Stimulated activated CD4-positive, alpha-beta T cell treated with anti-CD3 and anti-CD28 coated beads, Interleukin-4, amount 100 ng/mL, for 4 hours (primary cell): Measurements from ENCODE around the gene HSPA4.

Experiments used
- DNase-seq, 2 experiments: peaks; one replicate each; pipeline ENCODE4 v3.0.0-alpha.2; 2020

The HSPA4 gene

DNA sequence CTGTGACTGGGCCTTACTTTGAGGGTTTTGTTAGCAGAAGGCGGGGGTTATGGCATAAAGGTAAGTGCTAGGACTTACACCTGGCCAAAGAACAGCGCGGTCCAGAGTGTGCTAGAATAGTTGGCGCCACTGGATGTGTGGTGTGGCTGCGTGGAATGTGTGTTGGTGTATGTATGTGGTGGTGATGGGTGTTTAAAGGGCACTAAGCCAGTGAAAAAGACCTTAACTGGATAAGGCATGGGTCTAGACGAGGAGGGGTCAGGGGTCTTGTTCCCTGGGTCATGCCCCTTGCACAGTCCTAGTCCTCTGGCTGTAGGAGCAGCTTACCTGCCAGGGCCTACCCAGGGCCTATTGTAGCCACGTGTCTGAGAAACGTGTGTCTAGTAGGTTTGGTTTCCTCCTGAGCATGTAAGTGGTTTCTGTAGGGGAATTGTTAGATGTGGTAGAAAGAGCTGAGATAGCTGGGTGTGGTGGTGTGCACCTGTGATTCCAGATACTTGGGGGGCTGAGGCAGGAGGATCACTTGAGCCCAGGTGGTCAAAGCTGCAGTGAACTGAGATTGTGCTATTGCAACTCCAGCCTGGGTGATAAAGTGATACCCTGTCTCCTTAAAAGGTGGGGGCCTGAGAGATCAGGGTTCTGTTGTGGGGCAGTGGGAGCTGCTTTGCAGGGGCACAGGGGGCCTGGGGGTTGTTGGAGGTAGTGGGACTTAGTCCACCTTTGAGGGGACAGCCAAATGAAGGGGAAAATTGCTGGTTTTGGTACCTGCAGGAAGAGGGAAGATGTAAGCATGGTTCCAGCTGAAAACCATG is 55.2 kb downstream of the HSPA4 start:
- no peak for DNase-seq

DNA sequence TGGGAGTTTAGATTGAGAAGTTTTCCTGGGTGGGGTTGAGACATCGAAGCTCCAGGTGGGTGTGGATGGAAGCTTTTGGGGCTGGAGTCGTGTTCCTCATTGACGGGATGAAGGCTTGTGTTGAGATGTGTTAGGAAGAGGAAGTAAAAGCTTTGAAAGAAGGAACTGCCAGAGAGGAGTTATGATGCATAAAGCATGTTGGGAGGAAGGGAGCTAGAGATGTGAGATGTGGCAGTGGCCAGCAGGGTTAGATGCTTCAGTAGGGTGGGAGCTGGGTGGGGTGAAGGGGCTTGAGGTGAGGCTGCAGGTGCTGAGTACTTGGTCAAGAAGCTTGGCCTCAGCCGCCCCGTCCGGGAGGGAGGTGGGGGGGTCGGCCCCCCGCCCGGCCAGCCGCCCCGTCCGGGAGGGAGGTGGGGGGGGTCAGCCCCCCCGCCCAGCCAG is 56.7 kb downstream of the HSPA4 start:
- no peak for DNase-seq

DNA sequence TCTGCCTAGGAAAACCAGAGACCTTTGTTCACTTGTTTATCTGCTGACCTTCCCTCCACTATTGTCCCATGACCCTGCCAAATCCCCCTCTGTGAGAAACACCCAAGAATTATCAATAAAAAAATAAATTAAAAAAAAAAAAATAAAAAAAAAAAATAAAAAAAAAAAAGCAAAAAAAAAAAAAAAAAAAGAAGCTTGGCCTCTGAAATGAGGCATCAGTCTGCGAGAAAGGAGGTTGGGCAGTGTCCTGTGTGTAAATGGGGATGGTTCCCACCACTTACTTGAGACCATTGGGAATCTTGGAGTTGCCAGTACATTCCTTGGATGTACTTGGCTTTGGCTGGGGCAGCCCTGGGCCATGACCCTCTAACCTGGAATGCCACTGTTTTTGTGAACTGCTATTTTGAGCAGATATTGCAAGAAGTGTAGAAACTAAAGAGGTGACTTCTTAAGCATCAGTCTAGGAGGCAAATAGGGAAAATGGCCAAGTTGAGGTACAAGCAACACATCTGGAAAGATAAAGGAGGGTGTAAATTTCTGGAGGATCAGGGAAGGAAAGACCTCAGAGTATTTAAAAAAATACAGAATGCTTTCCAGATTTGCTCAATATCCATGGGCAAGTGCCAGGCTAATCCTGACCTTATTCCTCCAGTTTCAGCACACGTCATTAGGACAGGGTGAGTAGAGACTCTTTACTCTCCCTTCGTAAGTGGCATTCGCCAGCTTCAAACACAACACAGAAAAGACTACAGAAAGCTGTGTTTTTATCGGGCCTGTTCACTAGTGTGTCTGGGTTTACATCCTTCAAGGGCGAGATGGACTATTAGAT is 58.1 kb downstream of the HSPA4 start:
- no peak for DNase-seq

DNA sequence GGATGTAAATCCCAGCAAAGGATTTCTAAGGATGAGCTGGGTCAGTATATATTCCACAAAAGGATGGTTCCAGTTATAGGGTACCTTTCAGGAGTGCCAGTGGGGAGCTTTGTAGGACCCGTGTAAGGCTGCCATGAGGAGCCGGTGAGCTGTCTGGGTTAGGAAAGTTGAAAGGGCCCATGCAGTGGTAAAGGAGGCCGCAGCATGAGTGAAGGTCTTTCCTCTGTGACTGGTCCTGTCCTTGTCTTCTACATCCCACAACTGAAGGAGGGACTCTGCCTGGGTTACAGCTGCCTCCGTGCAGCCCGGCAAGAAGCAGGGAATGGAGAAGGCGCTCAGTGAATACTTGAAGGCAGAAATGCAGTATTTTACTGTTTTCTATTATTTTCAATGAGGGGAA is 58.9 kb downstream of the HSPA4 start:
- DNase-seq = no peak

DNA sequence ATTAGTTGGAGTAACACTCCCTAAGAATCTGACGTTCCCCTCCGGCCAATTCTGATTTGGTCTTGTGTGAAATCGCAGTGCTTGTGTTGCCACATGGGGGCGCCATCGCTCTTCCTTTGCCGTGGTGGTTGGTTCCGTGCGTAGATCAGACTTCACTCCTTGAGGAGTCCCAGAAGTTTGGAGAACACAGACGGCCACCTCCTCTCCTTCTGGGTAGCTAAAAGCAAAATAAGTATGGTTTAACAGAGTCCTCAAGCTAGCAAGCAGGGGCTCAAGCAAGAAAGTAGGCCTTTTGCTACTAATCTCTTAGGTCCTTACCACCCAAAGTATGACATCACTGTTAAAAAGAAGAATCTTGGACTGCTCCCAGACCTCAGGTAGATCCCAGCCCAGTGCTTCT is 59.5 kb downstream of the HSPA4 start:
- peak; percentile 66 to 77 for DNase-seq

DNA sequence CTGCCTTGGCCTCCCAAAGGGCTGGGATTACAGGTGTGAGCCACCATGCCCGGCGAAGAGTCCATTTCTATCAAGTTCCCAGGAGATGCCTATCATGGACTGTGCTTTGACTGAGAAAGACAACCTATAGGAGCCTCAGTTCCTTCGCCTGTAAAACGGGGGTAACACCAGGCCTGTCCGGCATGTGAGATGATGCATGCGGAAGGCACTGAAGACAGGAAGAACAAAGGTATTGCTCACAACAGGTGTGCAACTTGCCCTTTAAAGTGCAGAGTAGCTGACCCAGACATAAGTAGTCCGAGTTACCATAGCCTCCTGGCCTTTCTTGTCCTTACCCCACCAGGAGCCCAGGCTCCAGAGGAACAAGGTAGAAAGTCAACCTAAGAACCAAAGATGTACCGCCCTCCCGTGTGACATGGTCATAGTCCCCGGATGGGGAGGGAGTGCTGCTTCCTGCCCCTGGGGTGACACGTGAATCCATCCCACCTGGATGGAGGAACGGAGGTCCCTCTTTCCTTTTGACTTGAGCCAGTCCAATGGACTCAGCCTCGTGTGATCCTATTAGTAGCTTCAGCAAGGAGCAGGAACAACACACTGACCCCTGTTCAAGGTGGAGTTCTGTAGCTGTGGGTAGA is 60.3 kb downstream of the HSPA4 start:
- DNase-seq = no peak

DNA sequence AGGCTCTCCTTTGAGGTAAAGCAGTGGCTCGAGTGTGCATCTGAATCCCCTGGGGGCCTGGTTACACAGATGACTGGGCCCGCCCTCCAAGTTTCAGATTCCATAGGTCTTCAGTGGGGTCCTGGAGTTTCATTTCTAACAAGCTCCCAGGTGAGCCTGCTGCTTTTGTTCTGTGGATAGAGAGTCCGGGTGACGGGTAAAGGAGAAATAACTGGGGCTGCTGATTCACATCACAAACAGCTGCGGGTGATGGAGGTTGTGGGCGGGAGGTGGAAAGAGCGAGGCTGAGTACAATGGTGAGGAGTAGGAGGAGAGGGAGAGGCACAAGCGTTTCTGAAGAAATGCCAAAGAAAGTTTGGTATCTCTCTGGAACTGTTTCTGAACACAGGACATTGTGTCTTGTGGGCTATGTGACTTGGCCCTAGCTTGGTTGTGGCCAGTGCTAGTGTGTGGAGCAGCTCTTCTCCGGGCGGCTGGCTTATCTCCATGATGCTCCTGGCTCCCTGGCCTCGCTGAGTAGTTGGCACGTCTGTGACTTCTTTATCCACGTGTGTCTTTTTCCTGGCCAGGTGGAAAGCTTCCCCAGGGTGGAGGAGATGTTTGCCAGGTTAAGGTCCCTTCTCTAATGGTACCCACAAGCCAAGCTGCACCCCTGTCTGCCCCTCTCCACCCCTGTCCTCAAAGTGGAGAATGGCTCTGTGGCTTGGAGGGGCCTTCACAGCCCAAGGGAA is 61.7 kb downstream of the HSPA4 start:
- peak; percentile 17 to 38 for DNase-seq

DNA sequence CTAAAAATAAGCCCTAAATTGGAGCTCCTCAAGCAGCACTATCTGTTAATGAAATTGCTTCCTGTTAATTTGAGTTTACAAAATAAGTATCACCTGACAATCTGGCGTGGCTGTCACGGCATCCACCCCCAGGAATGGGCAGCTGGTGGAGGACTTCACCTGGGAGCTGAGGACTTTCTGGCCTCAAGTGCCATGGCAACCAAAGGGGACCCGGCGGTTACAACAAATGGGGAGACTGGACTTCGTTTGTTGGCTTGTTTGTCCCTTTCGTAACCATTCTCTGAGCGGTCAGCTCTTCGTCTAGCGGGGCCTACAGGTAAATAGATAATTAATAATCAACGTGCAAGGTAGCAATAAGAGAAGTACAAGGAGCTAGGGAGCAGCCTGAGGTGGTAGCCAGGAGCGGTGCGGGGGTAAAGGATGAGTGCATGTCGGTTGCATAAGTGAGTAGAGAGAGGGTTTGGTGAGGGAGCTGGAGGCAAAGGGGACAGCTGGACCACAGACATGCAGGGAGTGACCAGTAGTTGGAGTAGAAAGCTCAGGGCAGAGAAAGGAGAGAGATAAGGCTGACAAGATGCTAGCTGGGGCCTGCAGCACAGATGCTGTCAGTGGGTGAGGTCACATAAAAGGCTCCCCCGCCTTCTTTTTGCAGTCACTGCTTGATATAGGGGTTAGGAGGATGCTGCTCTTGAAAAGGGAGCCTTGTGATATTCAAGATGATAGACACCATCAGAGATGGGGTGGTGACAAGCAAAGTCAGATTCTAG is 62.5 kb downstream of the HSPA4 start:
- DNase-seq = no peak

DNA sequence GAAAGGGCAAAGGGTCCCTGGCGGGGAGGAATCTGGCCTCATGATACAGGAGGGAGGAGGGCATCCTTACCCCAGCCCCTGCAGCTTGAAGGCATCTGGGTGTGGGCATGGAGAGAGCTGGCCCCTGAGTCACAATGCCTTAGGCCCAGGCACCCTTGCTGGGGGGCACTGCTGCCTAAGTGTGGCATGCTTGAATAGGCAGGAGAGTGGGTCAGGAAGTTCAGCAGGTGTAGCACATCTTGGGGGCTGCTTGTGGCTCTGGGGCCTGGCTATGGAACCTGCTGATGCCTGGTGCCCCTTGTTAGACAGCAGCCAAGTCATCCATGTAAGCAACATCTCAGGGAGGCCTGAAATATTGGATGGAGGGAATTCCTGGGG is 63.1 kb downstream of the HSPA4 start:
- DNase-seq = no peak

DNA sequence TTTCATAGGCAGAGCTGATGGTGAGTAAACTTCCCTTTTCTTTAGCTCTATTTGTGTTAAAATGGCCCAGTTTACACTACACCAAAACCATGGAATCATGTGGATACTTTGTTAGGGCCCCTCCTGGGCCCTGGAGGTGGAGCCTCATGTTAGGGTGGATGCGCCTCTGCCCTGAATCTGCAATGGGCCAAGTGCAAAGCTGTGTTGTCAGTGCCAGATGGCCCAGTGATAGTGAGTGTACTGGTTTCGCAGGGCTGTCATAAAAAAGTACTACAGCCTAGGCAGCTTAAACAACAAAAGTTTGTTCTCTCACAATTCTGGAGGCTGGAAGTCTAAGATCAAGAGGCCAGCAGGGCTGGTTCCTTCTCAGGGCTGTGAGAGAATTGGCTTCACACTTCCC is 64.8 kb downstream of the HSPA4 start:
- no peak for DNase-seq

DNA sequence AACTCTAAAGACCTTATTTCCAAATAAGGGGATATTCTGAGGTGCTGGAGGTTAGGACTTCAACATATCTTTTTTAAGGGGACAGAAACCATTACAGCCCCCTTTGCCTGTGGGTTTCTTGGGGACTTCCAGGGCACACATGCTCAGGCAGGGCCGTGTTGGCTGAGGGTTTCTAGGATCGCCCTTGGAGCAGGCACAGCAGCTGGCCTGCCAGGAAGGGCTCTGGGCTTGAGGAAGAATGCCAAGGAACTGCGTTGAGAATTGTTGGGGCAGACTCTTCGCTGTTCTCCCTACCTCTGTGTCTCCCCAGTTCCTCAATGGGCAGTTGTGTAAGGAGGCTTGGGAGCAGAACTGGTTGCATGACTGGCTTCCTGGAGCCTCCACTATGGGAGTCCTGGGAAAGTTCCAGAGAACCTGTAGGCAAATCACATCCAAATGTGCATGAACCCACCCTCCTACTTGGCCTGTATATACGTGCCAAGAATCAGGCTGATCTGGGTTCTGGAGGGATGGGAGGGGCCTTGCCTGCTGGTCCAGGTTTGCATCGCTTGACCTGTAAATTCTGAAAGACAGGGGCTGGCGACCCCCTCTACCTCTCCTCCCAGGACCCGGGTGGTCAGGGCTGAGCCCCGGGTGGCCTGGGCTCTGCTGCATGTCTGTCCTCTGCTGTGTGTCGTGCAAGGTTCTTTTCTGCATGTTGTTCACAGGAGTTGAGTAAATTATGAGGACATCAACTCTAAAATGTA is 65.5 kb downstream of the HSPA4 start:
- DNase-seq = no peak

DNA sequence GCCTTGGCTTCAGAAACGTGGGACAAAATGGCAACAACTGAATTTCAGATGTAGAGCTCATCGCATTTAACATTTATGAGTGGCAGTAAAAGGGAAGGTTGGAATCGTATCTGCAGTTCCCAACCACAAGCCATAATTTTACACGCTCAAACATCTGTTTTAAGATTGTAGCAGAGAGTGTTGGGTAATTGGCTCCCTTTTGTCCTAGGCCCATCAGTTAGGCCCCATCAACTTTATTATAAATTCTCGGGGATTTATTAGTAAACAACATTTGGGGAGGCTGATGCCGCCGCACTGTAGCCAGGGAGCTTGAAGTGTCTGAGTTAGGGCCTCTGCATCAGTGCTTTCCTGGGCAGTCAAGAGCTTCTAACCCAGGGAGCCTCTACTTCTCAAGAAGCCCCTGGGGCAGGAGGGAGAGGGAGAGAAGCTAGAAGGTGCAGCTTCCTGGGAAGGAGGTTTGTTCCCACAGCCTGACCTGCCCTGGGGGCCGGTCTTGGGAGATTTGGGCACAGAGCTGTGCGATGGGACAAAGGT is 66.2 kb downstream of the HSPA4 start:
- no peak for DNase-seq

DNA sequence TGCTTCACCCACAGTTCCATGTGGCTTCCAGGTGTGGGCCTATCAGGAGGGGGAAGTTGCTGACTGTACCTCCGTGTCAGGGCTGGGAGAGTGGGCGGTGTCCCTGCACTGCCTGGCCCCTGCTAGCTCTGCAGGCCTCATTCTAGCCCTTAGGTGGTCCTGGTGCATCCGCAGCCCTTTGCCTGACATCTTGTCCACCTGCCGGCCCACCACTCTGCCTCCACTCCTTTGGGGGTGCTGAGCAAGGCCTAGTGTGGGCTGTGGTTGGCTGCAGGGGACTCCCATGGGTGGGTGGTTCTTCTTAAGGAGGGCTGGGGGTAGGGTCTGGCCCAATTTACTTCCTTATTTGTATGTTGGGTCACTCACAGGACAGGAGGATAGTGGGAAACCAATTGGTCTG is 66.9 kb downstream of the HSPA4 start:
- DNase-seq = no peak

DNA sequence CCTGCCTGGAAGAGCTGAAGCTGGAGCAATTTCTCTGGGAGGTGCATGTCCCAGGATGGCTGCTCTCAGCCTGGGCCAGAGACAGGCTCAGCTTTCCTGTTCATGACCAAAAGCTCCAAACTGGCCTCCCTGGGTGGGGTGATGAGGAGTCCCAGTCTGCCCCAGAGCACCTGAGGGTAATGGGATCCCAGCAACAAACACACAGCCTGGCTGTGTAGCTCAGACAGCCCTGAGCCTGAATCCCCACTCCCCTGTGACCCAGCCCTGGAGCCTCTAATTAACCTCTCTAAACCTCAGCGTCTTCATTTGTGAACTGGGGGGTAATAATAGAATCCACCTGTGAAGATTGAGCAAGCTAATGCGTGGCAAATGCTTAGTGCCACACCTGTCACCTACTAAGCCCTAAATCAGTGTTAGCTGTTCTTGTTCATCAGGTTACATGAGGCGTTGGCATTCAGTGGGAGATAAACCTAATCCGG is 67.5 kb downstream of the HSPA4 start:
- no peak for DNase-seq

DNA sequence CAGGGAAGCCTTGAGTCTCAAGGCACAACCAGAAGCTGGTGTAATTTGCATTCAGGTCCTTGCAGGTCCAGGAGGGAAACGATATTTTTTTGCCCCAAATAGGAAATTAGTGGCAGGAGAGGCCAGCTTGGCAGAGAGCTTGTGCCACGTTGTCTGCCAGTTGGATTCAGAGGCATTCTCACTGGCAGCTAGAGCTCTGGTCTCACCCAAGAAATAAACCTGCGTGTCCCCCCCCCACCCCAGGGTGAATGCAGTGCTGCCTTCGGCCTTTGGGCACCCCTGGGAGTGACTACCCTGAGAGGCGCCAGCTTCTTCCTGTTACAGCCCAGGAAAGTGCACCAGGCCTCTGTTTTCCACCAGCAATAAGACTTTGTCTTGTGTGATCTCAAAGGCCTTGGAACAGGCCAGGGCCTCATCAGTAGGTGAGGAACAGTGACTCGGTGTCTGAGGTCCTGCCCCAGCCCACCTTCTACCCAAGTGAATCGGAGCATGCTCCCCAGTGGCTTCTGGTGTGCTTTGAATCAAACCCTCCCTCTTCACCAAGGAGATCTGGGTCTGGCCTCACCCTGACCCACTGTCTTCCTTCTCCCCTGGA is 68.4 kb downstream of the HSPA4 start:
- DNase-seq = no peak

DNA sequence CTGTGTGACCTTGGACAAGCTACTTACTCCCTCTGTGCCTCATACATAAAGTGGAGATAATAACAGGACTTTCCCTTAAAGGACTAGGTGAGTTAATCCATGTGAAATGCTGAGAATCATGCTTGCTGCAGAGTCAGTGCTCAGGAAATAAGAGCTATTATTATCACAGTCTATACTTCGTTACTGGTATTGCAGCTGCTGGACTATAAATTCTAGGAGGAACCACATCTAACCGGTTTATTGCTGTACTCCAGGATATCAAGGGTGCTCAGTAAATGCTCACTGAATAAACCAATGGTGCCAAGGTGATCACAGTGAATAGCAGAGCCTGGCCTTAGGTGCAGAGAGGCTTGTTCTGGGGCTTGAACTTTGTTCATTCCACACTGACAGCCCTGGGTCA is 69.3 kb downstream of the HSPA4 start:
- no peak for DNase-seq

DNA sequence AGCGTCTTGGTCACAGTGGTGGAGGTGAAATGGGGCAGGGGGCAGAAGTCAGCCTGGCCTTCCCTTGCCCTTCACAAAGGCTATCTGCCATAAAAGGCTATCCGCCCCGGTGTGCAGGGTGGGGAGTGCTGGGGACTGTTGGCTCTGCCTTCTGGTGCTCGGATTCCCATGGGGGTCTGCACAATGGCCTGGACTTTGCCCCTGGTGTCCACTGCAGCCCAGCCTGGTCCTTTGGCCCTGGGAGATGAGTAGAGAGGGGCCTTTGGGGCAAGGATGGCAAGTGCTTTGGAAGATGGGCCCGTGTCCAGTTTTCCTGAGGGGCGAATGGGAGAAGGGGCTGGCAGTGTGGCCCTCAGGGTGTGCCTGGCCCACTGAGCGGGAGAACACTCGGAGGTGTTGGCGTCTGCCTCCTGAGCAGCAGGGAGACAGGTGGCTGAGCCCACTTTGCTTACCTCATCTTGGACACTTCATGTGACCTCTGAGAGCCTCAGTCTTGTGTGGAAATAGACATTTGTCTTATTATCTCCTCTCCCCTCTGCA is 69.9 kb downstream of the HSPA4 start:
- DNase-seq = no peak

DNA sequence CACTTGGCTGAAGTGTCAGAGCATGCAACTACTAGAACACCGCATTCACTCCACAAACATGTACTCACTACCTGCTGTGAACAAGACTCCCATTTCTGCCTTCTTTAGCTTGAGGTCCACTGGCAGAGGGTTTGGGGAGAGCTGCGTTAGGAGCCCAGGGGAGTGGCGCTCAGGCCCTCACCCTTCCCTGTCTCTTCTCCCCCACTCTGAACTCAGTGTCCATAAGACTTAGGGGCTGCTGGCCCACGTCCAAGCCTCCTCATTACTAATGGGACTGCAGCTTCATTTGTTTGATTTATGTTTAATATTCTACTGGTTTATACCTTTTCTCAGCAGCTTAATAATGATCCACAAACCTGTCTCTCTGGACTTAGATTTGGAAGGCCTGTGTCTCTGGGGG is 70.9 kb downstream of the HSPA4 start:
- no peak for DNase-seq

DNA sequence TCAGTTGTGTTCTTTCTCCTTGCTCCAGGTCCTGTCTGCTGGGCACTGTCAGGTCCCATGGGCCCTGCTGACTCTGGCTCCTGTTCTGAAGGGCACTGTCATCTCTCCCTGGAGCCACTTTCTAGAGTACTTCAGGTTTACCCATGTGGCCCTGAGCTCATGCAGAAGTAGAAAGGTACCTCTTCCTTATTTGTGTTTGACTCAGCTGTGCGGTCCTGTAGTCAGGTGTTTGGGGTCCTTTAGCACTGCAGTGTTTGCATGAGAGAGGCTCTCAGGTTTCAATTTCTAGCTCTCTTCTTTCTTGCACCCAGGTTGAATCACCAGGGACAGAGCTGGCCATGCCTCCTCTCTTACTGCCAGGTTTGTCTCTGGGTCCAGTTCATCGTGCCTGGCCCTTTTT is 71.5 kb downstream of the HSPA4 start:
- no peak for DNase-seq

DNA sequence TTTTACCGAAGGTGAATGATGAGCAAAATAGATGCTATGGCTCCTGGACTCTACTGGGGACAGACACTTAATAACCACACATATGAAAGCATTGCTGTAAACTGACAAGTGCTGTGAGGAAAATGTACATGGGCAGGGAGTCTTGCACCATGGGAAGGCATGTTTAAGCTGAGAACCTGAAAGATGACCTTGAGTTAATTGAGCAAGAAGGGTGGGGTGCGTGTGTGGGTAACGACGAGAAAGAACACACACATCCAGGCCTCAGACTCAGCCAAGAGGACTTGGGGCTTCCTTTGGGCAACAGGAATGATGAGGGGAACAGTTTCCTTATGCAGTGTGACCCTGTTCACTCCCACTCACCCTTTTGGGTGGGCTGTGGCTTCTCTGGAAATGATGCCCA is 73.1 kb downstream of the HSPA4 start:
- DNase-seq = no peak
